Ovary (tissue), 9 donors: Measurements from ENCODE around the gene SBK3. TPM values are rescaled to one million over a fixed set of nuclear protein-coding genes. Genes with fewer than 3 reads are reported as not detected.

Experiments
- DNase-seq, 5 donors: peaks; one replicate each; pipeline ENCODE4 v3.0.0-alpha.2; 2019 to 2020
- H3K27ac ChIP-seq, 2 donors: fragments of 200-600 bp; one replicate each; pipeline versions ENCODE4 v1.5.1 to v1.8.0; 2019 to 2022
- H3K27me3 ChIP-seq: fragments of 200-600 bp; one replicate; pipeline ENCODE4 v1.8.0; 2022
- H3K36me3 ChIP-seq: fragments of 200-600 bp; sonication (generic); one replicate; pipeline ENCODE4 v1.5.1; 2019
- H3K4me1 ChIP-seq: one replicate; pipeline ENCODE4 v1.8.1; 2013; ENCODE audit warnings: mild to moderate bottlenecking, moderate library complexity; ENCODE audit not compliant: insufficient read depth
- H3K4me3 ChIP-seq: fragments of 200-600 bp; sonication (generic); one replicate; pipeline ENCODE4 v1.5.1; 2017
- H3K9me3 ChIP-seq, 2 donors: fragments of 200-600 bp in 1 of 2; sonication (generic) in 1 of 2; one replicate each; pipeline versions ENCODE4 v1.5.1 to v1.8.1; 2013 to 2019; ENCODE audit warnings: mild to moderate bottlenecking in 1 of 2, moderate library complexity in 1 of 2
- CTCF ChIP-seq, 3 donors: fragments of 450-650 bp in 2 of 3; fragments of 200-600 bp in 1 of 3; IDR thresholded peaks; one replicate each; pipeline versions ENCODE4 v1.5.1 to v1.8.0; 2016 to 2022; ENCODE audit warnings: antibody characterized with exemption in 3 of 3, mild to moderate bottlenecking in 1 of 3
- EP300 ChIP-seq: sonication (generic); formaldehyde crosslinking; IDR thresholded peaks from one replicate; pipeline ENCODE4 v1.6.1; 2017; ENCODE audit warnings: antibody characterized with exemption
- POLR2A ChIP-seq: fragments of 450-650 bp; IDR thresholded peaks from one replicate; pipeline ENCODE4 v1.6.1; 2017; ENCODE audit warnings: antibody characterized with exemption, mild to moderate bottlenecking, moderate library complexity
- WGBS, 3 donors: extraction: QIAGEN DNeasy Blood & Tissue Kit in 1 of 3; methylation state at CpG; one replicate each; pipeline versions ENCODE4 v1.1.5 to v1.1.7; 2013 to 2017; 5-methylcytosine and 5-hydroxymethylcytosine counted together
- intact Hi-C, 4 donors: fragments of 100-400 bp; cut with DNase I; formaldehyde crosslinking; loops; one replicate each; pipeline versions ENCODE4 v1.11.0 to v1.15.1; 2022 to 2023
- polyA plus RNA-seq, 2 donors: library from polyadenylated mRNA; stranded (reverse); fragments of 200-250 nt in 1 of 2; fragments of 350-450 nt in 1 of 2; fragmentation: Illumina TruSeq in 1 of 2; extraction: RNeasy Lipid Tissue Mini Kit (QIAGEN cat#74804) in 1 of 2; gene quantifications; one replicate each; pipeline ENCODE4 v1.2.3, GENCODE V29; 2013 to 2014
- total RNA-seq, 7 donors: library from RNA; depleted of rRNA in 2 of 7; stranded (reverse); fragments of >200 nt in 2 of 7; fragmentation: NEBNext Ultra II Directional in 3 of 7; extraction: Animal tissue kit (Norgen Biotek cat#: 25700) in 3 of 7; gene quantifications; one replicate each; pipeline versions ENCODE4 v1.1.0 to v1.2.4, GENCODE V29; 2016 to 2023
- donor health status: DM: no; HTN: no; CAD: no; lungs with moderate emphysema.
- donor health status: DM: no; HTN: no; CAD: no.
- donor health status: Bipolar disorder and iron deficiency.
- donor health status: DM: yes; HTN: yes; CAD: no.
- donor health status: DM: no; HTN: no; CAD: no.
- donor health status: DM: yes; HTN: yes; CAD: no.

The SBK3 gene
- total and polyA plus RNA-seq, 9 donors, result 0.17 to 0.34 (median 0.26) TPM; not detected in 5

- no peak for DNase-seq
- Histone ChIP-seq H3K9me3 (no peaks in the 10 kb centered on the region), H3K27ac (no peak overlapping the region), H3K4me3 (no peak overlapping the region), H3K4me1 (peaks cover 2% of the 10 kb centered on the region), H3K36me3 (no peaks in the 10 kb centered on the region), H3K27me3 (no peaks in the 10 kb centered on the region)
- WGBS, 3 donors, result 9 to 15% (median 15%) methylated on average over 28 to 29 of the region's 29 CpGs
- no peak for TF ChIP-seq CTCF (IDR thresholded peaks at IDR 0.05)
- no peak for TF ChIP-seq EP300
- no peak for TF ChIP-seq POLR2A
- intact Hi-C loops, result loop anchor here in 1 of 4 donors (5.0 kb wide), 1 partner anchor 42 kb away; no protein-coding TSS in a partner anchor
These were observed 19.8 kb downstream of the SBK3 start for GRCh38 chr19:55525289-55526101.

- no peak for DNase-seq
- Histone ChIP-seq H3K9me3 (no peaks in the 10 kb centered on the region), H3K4me3 (no peak overlapping the region), H3K27ac (no peak overlapping the region), H3K36me3 (no peaks in the 10 kb centered on the region), H3K4me1 (peaks cover 4% of the 10 kb centered on the region), H3K27me3 (no peaks in the 10 kb centered on the region)
- 76 to 79% (median 77%) methylated on average over 13 to 14 of the region's 14 CpGs for WGBS, 3 donors
- intact Hi-C loops, result no loop called here
- TF ChIP-seq EP300, result no peak
- TF ChIP-seq POLR2A, result no peak
- TF ChIP-seq CTCF (IDR thresholded peaks at IDR 0.05), result no peak
These were observed 24.6 kb downstream of the SBK3 start for GRCh38 chr19:55520691-55521292.

GRCh38 chr19:55519451-55520311 lies 25.7 kb downstream of the SBK3 start:
- intact Hi-C loops, result loop anchor here (5.0 kb wide), 3 partner anchors 88 to 113 kb away; partner anchors contain the start of genes ZNF865 (in 3 of the 4) and ZNF784 (in 1 of the 4)
- Histone ChIP-seq H3K36me3 (no peaks in the 10 kb centered on the region), H3K4me1 (peaks cover 4% of the 10 kb centered on the region), H3K4me3 (no peak overlapping the region), H3K27ac (no peak overlapping the region), H3K27me3 (no peaks in the 10 kb centered on the region), H3K9me3 (no peaks in the 10 kb centered on the region)
- 84 to 93% (median 92%) methylated on average over 10 of the region's 10 CpGs for WGBS, 3 donors
- TF ChIP-seq EP300 (no peak), POLR2A (no peak), CTCF (IDR thresholded peaks at IDR 0.05) (no peak)
- no peak for DNase-seq
